ENCODE measurements around the gene CATSPERE. TPM values are rescaled to one million over a fixed set of nuclear protein-coding genes. Genes with fewer than 3 reads are reported as not detected.
"Not testable (repeated sequence)": the region's sequence is repeated elsewhere in the genome, so short reads cannot be mapped to it uniquely, and the experiment has no call there.

The CATSPERE gene
- total RNA-seq, 1 experiment from 2014 or later: 0.11 TPM

DNA sequence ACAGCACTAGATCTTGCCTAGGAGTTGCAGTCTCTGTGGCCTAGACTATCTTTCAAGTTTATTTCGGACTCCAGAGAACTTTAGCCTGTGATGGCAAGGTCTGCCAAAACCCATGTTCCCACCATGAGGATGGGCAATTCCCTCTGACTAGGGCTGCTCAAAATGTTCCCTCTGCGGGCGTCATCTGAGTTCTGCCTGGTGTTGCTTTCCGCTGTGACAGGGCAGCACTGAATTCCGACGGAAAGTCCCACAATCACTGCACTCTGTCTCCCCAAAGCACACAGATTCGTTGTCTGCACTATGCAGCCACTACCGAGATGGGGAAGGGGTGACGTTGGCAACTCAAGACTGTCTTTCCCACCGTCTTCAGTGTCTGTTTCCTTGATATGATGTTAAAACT lies 75.2 kb downstream of the CATSPERE start:
- DNase-seq (ENCODE audit: low read depth): no peak

DNA sequence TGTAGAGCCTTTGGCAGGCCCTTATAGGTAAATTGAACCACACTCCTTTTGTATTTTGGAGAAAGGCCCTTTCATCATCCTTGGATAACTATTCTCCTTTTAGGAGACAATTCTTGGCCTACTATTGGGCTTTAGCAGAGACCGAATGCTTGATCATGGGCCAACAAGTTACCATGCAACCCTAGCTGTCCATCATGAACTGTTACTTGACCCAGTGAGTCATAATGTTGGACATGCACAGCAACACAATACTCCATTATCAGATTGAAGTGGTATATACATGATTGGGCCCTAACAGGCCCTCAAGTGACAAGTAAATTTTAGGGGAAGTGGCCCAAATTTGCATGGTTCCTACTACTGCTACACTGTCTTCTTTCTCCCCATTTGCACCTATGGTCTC lies 84.4 kb downstream of the CATSPERE start:
- peak; percentile 5 for DNase-seq (ENCODE audit: low read depth)

DNA sequence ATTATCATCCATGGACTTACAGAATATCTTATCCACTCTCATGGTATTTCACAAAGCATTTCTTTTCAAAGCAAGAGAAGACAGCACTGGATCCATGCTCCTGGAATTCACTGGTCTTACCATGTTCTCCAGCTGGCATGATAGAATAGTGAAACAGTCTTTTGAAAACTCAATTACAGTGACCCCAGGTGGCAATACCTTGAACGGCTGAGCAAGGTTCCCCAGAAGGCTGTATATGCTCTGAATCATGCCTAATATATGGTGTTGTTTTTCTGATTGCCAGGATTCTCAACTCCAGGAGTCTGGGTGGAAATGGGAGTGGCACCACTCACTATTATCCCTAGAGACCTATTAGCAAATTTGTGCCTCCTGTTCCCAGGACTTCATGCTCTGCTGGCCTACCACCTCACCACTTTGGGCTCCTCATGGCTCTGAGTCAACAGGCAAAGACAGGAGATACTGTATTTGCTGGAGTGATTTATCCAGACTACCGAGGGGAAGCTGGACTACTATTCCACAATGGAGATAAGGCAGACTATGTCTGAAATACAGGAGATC lies 87.6 kb downstream of the CATSPERE start:
- peak; percentile 3 for DNase-seq (ENCODE audit: low read depth)

DNA sequence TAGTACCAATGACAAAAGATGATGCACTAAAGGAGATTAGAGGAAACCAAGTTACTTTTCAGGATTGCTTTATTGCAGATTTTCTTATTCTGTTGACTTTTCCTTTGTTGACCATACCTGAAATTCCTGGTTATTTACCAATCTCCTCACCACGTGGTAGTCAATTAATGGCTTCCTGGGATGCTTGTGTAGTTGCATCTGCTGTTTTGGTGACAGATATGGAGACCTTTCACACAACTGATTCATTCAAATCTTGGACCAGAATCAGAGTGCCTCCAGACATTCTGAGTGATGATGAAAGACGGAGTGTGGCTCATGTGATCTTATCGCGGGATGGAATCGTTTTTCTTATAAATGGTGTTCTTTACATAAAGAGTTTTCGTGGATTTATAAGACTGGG lies 91.3 kb downstream of the CATSPERE start:
- DNase-seq (ENCODE audit: low read depth): peak; percentile 27

GRCh38 chr1:244556263-244556662 lies 95.2 kb downstream of the CATSPERE start:
- DNase-seq (ENCODE audit: low read depth): no peak

DNA sequence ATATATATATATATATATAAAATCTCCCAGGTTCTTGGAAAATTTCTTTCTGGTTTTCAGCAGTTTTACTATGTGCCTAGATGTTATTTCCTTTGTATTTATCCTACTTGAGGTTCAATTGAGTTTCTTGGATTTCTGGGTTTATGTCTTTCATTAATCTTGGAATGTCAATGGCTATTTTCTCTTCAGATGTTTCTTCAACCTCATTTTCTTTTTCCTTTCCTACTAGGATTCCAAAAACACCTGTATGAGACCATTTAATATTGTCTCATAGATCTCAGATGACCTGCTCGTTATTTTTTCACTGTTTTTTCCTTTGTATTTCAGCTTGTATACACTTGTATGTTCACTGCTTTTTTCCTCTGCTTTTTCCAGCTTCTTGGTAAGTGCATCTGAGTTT lies 96.5 kb downstream of the CATSPERE start:
- DNase-seq (ENCODE audit: low read depth): no peak

DNA sequence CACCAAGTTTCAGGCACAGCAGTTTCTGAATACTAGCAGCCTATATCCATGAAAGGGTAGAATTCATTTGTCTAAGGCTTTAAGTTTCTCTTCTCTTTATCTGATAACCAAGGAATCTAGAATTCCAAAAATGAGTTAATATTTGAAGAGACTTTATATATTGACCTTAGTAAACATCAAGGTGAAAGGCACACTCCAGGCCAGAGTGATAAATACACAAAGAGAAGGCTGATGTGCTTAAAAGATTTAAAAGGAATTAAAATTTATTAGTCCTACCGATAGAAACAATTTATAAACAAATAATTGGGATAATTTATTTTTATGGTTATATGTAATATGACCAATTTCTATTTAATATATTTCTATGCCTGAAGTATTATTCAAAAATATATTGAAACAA lies 98.5 kb downstream of the CATSPERE start:
- DNase-seq (ENCODE audit: low read depth): no peak

- DNase-seq (ENCODE audit: low read depth): not testable (repeated sequence)
Observed at GRCh38 chr1:244562877-244563276, 101.8 kb downstream of the CATSPERE start.

DNA sequence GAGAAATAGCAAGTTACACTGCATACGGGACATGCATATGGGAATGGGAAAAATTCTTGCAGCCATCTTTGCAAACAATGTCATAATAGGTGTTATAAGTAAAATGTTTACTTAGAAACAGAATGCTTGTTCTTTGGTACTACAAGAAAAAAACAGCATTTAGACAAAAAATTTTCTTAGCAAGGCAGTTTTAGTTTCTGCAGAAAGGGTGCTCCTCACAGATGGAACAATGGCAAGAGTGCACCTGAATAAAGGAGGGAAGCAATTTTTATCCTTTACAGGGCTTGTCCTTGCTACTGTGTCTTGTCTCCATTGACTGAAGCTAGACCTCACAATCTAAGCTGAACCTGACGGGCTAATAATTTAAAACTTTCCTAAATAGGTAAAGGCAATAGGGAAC lies 112.7 kb downstream of the CATSPERE start:
- DNase-seq (ENCODE audit: low read depth): no peak

GRCh38 chr1:244576259-244576892 lies 115.3 kb downstream of the CATSPERE start:
- no peak for DNase-seq (ENCODE audit: low read depth)

- not testable (repeated sequence) for DNase-seq (ENCODE audit: low read depth)
Observed at GRCh38 chr1:244578205-244578604, 117.1 kb downstream of the CATSPERE start.

DNA sequence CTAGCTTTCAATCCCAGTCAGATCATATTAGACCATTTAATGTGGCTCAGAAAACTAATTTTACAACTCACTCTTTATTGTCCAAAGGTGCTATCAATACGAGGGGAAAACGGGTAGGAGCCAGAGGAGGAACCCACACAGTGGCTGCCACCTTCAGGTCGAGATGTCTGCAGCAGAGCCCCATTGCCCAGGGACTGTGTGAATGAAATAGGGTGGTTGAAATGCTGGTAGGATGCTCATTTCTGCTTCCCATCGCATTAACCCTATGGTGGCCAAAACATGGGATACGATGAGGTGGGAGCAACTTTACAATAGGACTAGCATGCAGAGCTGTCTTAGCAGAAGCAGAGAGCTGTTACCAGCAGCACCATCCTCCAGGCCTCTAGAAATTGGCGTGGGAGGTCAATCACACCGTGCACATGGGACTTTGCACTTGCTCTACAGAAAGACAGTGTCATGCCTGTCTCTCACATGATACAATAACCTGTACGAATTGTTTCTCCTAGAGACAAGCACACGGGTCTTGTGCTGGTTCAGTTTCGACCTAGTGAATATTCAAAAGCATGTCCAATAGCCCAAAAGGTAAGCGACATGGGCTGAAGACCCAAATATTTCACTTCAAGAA lies 122.4 kb downstream of the CATSPERE start:
- no peak for DNase-seq (ENCODE audit: low read depth)

DNA sequence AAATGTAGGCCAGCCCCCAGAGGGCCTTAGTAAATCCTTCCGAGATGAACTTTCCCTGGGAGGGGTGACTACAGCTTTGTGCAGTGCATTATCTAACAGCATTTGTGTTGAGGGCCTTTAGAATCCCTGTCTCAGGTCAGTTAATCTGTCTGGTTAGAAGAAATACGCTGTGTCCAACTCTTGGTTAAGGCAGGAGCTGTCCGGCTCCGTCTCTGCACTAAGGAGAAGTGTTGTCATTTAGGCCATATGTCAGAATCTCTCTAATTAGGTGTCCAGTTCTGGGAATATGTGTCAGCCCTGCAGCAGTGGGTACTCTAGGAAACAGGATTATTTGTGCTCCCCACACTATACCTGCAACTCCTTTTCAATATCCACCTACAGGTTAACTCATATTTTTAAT lies 124.8 kb downstream of the CATSPERE start:
- DNase-seq (ENCODE audit: low read depth): no peak

DNA sequence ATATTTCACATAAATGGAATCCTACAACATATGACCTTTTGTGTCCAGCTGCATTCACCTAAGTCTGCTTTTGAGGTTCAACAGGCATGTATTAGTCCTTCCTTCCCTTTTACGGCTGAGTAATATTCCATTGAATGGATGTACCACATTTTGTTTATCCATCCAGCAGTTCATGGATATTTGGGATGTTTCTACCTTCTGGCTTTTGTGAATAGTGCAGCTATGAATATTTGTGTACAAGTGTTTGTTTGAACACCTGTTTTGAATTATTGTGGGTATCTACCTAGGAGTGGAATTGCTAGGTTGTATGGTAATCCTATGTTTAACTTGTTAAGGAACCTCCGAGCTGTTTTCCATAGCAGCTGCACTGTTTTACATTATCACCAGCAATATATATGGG lies 129.6 kb downstream of the CATSPERE start:
- DNase-seq (ENCODE audit: low read depth): no peak

- DNase-seq (ENCODE audit: low read depth): no peak
Observed at GRCh38 chr1:244598611-244599010, 137.5 kb downstream of the CATSPERE start.

DNA sequence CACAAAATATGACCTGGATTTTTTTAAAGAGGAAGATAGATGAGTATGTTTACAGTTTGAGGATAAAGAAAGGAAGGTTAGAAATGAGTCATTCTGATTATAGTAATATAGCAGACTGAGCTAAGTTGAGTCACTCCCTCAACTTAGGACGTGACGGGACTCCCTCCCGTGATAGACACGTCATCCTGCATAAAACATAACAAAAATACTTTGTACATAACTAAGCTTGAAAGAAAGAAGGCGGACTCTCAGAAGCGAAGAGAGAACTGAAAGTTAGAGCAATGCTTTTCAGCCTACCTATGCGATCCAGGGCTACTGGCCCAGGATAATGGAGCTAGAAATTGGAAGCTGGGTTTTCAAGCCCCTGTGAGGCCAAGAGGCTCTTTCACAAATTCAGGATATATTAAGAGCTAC lies 138.9 kb downstream of the CATSPERE start:
- peak; percentile 90 for DNase-seq (ENCODE audit: low read depth)

GRCh38 chr1:244601336-244601735 lies 140.3 kb downstream of the CATSPERE start:
- no peak for DNase-seq (ENCODE audit: low read depth)

DNA sequence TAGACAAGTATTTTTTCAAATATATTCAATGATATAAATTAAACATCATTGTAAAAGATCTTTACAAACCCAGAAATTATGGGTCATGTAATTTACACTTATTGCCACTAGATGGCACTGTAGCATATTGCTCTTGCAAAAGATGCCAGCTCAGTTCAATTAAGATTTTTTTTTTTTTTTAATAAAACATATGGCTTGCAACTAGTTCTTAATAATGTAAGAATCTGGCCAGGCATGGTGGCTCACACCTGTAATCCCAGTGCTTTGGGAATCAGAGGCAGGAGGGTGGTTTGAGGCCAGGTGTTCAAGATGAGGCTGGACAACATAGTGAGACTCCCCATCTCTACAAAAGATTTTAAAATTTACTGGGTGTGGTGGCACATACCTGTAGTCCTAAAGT lies 142.4 kb downstream of the CATSPERE start:
- peak; percentile 30 for DNase-seq (ENCODE audit: low read depth)

DNA sequence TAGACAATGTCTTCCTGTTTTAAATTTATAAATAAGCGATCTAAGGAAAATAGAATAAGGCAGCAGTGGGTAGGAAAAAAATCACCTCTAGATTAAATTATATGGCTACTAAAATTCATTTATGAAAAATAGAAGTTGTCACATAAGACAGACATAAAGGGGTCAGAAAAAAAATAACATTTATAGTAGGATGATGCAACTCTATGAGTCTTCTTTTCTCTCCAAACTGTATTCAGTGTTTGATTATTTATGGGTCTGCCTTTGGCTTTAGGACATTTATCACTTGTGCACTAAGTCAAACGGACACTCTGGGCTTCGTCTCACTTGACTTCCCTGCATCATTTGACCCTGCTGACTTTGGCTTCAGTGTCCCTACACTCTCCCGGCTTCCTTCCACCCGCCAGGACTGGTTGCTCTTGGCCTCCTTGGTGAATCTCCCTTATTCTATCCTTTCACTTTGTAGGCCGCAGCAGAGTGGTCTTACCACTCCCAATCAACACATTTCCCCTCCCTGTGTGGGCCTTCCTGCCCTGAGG lies 144.8 kb downstream of the CATSPERE start:
- DNase-seq (ENCODE audit: low read depth): no peak

DNA sequence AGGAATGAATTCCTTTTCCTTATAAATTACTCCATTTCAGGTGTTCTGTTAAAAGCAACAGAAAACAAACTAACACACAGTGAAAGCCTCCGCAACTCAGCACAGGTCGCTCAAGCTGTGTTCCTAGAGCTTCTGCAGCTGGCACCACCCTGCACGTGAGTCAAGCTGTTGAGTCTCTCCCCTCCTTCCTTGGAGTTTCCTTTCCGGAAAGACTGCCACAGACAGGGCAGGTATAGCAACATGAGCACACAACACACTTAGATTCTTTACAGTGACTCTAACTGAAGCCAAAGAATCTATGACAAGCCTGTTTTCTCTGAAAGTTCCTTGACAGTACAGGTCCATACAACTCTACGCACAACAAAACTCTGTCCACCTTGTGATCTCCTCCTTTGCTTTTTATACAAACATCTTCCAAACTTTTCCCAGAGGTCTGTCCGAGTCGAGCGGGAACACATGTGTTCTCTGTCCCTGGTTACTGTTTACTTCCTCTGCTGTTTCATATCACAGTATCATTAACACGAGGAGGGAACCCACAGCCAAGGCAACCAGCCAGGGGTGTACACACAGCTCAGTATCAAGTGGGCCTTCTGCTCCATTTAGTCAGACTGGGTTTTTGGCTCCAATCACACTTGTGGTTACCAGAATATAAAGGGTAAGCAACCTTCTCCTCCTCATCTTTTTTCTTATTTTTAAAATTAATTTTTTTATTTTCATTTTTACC lies 153.2 kb downstream of the CATSPERE start:
- DNase-seq (ENCODE audit: low read depth): peak; percentile 3

- DNase-seq (ENCODE audit: low read depth): no peak
Observed at GRCh38 chr1:244614879-244615278, 153.8 kb downstream of the CATSPERE start.

DNA sequence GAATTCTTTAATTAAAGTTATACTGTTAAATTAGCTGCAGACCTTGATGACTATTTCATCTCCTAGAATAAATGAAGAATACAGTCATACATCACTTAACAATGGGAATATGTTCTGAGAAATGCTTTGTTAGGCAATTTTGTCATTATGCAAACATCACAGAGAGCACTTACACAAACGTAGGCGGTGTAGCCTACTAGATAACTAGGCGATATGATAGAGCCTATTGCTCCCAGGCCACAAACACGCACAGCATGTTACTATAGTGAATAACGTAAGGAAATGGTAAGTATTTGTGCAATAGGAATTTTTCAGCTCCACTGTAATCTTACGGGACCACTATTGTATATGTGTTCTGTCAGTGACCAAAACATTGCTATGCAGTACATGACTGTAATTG lies 154.2 kb downstream of the CATSPERE start:
- no peak for DNase-seq (ENCODE audit: low read depth)
